ENCODE results near the gene GGCT. TPM values are rescaled to one million over a fixed set of nuclear protein-coding genes. Genes with fewer than 3 reads are reported as not detected.
A peak's percentile ranks its signal among the peaks of the same experiment; 100 is the strongest.

GGCT gene, protein sequence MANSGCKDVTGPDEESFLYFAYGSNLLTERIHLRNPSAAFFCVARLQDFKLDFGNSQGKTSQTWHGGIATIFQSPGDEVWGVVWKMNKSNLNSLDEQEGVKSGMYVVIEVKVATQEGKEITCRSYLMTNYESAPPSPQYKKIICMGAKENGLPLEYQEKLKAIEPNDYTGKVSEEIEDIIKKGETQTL
- total RNA-seq = 10 to 100 TPM; 41.9 to 42.9 TPM
- polyA plus RNA-seq (ENCODE audit: insufficient read length in 6 of 6) = 10 to 100 TPM; 58.5 to 68.4 (median 63.8) TPM
- long read RNA-seq, donor 1, transcript GGCT-202 (4 exons, 1,173 nt) = major isoform, 23 of 41 reads
- long read RNA-seq, donor 1, partial matches to known transcripts = 13 of 41 reads
- long read RNA-seq, donor 1, other reads (novel, unspliced or antisense) = 0 of 41 reads
- long read RNA-seq, donor 2, transcript GGCT-202 (4 exons, 1,173 nt) = major isoform, 24 of 76 reads
- long read RNA-seq, donor 2, transcript GGCT-207 (3 exons, 1,012 nt) = minor isoform, 5 of 76 reads
- long read RNA-seq, donor 2, partial matches to known transcripts = 47 of 76 reads
- long read RNA-seq, donor 2, other reads (novel, unspliced or antisense) = 0 of 76 reads
- long read RNA-seq, donor 3, transcript GGCT-207 (3 exons, 1,012 nt) = minor isoform, 13 of 43 reads
- long read RNA-seq, donor 3, transcript GGCT-202 (4 exons, 1,173 nt) = major isoform, 29 of 43 reads
- long read RNA-seq, donor 3, partial matches to known transcripts = 0 of 43 reads
- long read RNA-seq, donor 3, other reads (novel, unspliced or antisense) = 0 of 43 reads
- long read RNA-seq, donor 4, transcript GGCT-202 (4 exons, 1,173 nt) = major isoform, 23 of 52 reads
- long read RNA-seq, donor 4, transcript GGCT-207 (3 exons, 1,012 nt) = minor isoform, 7 of 52 reads
- long read RNA-seq, donor 4, partial matches to known transcripts = 12 of 52 reads
- long read RNA-seq, donor 4, other reads (novel, unspliced or antisense) = 10 of 52 reads
- long read RNA-seq, donor 5, transcript GGCT-202 (4 exons, 1,173 nt) = major isoform, 27 of 40 reads
- long read RNA-seq, donor 5, partial matches to known transcripts = 7 of 40 reads
- long read RNA-seq, donor 5, other reads (novel, unspliced or antisense) = 0 of 40 reads
- long read RNA-seq, donor 6, transcript GGCT-207 (3 exons, 1,012 nt) = minor isoform, 7 of 36 reads
- long read RNA-seq, donor 6, transcript GGCT-202 (4 exons, 1,173 nt) = major isoform, 16 of 36 reads
- long read RNA-seq, donor 6, partial matches to known transcripts = 13 of 36 reads
- long read RNA-seq, donor 6, other reads (novel, unspliced or antisense) = 0 of 36 reads
- long read RNA-seq, donor 7, transcript GGCT-207 (3 exons, 1,012 nt) = minor isoform, 5 of 31 reads
- long read RNA-seq, donor 7, transcript GGCT-202 (4 exons, 1,173 nt) = major isoform, 25 of 31 reads
- long read RNA-seq, donor 7, partial matches to known transcripts = 0 of 31 reads
- long read RNA-seq, donor 7, other reads (novel, unspliced or antisense) = 0 of 31 reads
- long read RNA-seq, donor 8, transcript GGCT-202 (4 exons, 1,173 nt) = major isoform, 18 of 22 reads
- long read RNA-seq, donor 8, partial matches to known transcripts = 0 of 22 reads
- long read RNA-seq, donor 8, other reads (novel, unspliced or antisense) = 0 of 22 reads
- long read RNA-seq, donor 9 = 0 reads
- long read RNA-seq, donor 10, transcript GGCT-207 (3 exons, 1,012 nt) = minor isoform, 11 of 44 reads
- long read RNA-seq, donor 10, transcript GGCT-202 (4 exons, 1,173 nt) = major isoform, 23 of 44 reads
- long read RNA-seq, donor 10, partial matches to known transcripts = 6 of 44 reads
- long read RNA-seq, donor 10, other reads (novel, unspliced or antisense) = 1 of 44 reads
- long read RNA-seq, donor 11, transcript GGCT-207 (3 exons, 1,012 nt) = minor isoform, 6 of 29 reads
- long read RNA-seq, donor 11, transcript GGCT-202 (4 exons, 1,173 nt) = major isoform, 14 of 29 reads
- long read RNA-seq, donor 11, partial matches to known transcripts = 8 of 29 reads
- long read RNA-seq, donor 11, other reads (novel, unspliced or antisense) = 0 of 29 reads
- long read RNA-seq, donor 12, transcript GGCT-202 (4 exons, 1,173 nt) = major isoform, 15 of 22 reads
- long read RNA-seq, donor 12, transcript GGCT-207 (3 exons, 1,012 nt) = minor isoform, 6 of 22 reads
- long read RNA-seq, donor 12, partial matches to known transcripts = 0 of 22 reads
- long read RNA-seq, donor 12, other reads (novel, unspliced or antisense) = 0 of 22 reads

DNA sequence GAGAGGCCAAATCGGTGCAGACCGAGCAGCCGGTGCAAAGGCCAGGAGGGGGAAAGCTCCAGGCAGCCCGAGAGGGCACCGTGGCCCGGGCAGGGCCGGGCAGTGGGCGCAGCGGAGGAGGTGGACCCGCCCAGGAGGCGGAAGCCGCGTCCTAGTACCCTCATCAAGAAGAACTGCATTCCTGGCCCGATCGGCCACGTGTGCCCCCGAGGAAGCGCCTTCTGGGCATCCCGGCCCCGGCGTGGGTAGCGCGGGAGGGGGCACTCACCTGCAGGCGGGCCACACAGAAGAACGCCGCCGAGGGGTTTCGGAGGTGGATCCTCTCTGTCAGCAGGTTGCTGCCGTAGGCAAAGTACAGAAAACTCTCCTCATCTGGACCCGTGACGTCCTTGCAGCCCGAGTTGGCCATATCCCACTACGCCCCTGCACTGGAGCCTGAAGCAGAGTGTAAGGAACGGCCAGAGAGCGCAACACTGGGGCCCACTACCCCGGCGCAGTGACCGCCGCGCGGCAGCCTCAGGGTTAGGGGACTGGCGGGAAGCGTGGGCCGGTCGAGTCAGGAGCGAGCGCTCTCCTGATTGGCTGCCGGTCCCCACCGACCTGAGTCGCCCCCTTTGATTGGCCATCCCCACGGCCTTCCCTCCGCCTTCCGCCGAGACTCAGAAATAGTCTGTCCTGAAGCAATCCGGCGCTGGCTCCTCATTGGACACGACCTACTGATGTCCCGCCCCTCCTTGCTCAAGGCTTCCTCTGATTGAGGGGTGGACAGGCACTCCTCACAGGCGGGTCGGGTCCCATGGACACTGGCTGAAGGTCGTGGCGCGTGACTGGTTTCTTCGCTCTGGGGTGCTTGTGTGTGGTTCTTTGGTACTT lies at the start of gene GGCT:
TSS of gene GGCT (minus strand) at position 529 of the 873 bp plus-strand sequence. CDS start at position 409, 120 bp downstream.
- H3K36me3 ChIP-seq = peaks cover 0 to under 1% of the 10 kb centered on the region in 2 donors
- H3K27ac ChIP-seq = peak within 1 kb of the TSS; percentile 83 to 85
- ATAC-seq = peak; percentile 98
- peak; percentile 96 to 99 (median 98) for DNase-seq
- peak within 1 kb of the TSS; percentile 74 to 98 for H3K4me3 ChIP-seq
- TF ChIP-seq, protein P1, sequence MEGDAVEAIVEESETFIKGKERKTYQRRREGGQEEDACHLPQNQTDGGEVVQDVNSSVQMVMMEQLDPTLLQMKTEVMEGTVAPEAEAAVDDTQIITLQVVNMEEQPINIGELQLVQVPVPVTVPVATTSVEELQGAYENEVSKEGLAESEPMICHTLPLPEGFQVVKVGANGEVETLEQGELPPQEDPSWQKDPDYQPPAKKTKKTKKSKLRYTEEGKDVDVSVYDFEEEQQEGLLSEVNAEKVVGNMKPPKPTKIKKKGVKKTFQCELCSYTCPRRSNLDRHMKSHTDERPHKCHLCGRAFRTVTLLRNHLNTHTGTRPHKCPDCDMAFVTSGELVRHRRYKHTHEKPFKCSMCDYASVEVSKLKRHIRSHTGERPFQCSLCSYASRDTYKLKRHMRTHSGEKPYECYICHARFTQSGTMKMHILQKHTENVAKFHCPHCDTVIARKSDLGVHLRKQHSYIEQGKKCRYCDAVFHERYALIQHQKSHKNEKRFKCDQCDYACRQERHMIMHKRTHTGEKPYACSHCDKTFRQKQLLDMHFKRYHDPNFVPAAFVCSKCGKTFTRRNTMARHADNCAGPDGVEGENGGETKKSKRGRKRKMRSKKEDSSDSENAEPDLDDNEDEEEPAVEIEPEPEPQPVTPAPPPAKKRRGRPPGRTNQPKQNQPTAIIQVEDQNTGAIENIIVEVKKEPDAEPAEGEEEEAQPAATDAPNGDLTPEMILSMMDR (IDR thresholded peaks at IDR 0.05) = no peak
- no peaks in the 10 kb centered on the region for H3K27me3 ChIP-seq
- peaks cover 12 to 19% of the 10 kb centered on the region in 2 donors for H3K4me1 ChIP-seq
- H3K9me3 ChIP-seq = peaks cover 0 to 3% of the 10 kb centered on the region in 2 donors
- intact Hi-C loops (cut with DNase I) = no loop called here

DNA sequence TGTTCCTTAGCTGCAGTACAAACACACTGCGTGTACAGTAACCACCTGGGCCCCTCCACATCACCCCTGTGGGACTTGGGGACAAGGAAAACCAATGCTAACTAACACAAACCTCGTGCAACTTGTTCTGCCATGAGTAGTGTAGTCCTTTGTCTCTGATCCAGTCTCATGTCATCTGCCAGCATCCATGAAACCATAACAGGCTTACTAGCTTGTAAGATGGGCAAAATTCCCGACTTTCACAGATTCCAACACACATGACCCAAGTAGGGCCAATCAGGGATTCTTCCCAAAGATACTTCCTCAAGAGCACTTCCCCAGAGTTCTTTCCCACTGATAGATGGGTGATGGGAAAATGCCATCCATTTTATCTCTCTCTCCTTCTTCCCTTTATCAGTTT lies 48.9 kb upstream of the GGCT start:
- intact Hi-C loops (cut with DNase I) = no loop called here
- Histone ChIP-seq H3K9me3 (no peaks in the 10 kb centered on the region), H3K4me3 (no peak overlapping the region), H3K4me1 (peaks cover 5 to 33% of the 10 kb centered on the region in 2 donors), H3K27ac (no peak overlapping the region), H3K36me3 (peaks cover 0 to 32% of the 10 kb centered on the region in 2 donors), H3K27me3 (no peaks in the 10 kb centered on the region)
- TF ChIP-seq, protein P1 (IDR thresholded peaks at IDR 0.05) = no peak
- ATAC-seq (no peak), DNase-seq (peak in 1 of 4 donors; percentile 43)

DNA sequence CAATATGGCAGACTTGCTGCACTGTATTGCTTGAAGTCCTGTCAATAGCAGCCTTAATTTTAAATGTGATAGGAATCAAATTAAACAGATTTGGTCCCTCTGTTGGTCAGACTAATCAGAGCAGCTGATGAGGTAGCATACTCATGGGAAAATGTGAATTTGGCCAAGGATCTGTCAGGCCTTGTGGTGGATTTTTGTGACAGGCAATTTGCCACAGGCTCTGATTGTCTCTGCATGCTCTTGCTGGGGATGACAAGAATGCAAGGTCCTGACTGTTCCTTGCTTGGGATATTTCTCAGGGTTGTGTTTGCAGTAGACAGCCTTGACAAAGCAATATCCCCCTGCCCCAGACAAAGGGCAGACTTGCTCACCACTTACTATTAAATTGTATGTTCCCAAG lies 48.5 kb upstream of the GGCT start:
- H3K4me1 ChIP-seq = peaks cover 5 to 36% of the 10 kb centered on the region in 2 donors
- no peak for ATAC-seq
- H3K9me3 ChIP-seq = no peaks in the 10 kb centered on the region
- no peak overlapping the region for H3K4me3 ChIP-seq
- intact Hi-C loops (cut with DNase I) = no loop called here
- peak in 1 of 4 donors; percentile 60 for DNase-seq
- peaks cover 0 to 28% of the 10 kb centered on the region in 2 donors for H3K36me3 ChIP-seq
- H3K27ac ChIP-seq = no peak overlapping the region
- TF ChIP-seq, protein P1 (IDR thresholded peaks at IDR 0.05) = no peak
- H3K27me3 ChIP-seq = no peaks in the 10 kb centered on the region
